HG03039 (cell line): ENCODE data around the gene ZNF747.

Source experiments
- ATAC-seq: cut with Tn5 transposase; IDR thresholded peaks from one replicate; pipeline ENCODE4 v1.9.1; 2021; ENCODE audit warnings: mild to moderate bottlenecking, moderate library complexity; ENCODE audit not compliant: unreplicated experiment

Gene ZNF747

GRCh38 chr16:30519120-30520049 lies 15.3 kb downstream of the ZNF747 start:
- ATAC-seq = no peak

GRCh38 chr16:30518552-30518951 lies 16.1 kb downstream of the ZNF747 start:
- no peak for ATAC-seq

- no peak for ATAC-seq
Observed at GRCh38 chr16:30515275-30515674, 19.4 kb downstream of the ZNF747 start.

GRCh38 chr16:30511509-30511908 lies 23.1 kb downstream of the ZNF747 start:
- ATAC-seq = no peak

GRCh38 chr16:30510376-30510938 lies 24.2 kb downstream of the ZNF747 start:
- ATAC-seq = no peak

GRCh38 chr16:30509081-30509765 lies 25.4 kb downstream of the ZNF747 start:
- no peak for ATAC-seq

GRCh38 chr16:30503403-30504296 lies 31.0 kb downstream of the ZNF747 start:
- no peak for ATAC-seq

- no peak for ATAC-seq
Observed at GRCh38 chr16:30499284-30499683, 35.4 kb downstream of the ZNF747 start.

GRCh38 chr16:30494709-30495108 lies 39.9 kb downstream of the ZNF747 start:
- no peak for ATAC-seq

- no peak for ATAC-seq
Observed at GRCh38 chr16:30493941-30494488, 40.6 kb downstream of the ZNF747 start.

- no peak for ATAC-seq
Observed at GRCh38 chr16:30491744-30492308, 42.8 kb downstream of the ZNF747 start.

- no peak for ATAC-seq
Observed at GRCh38 chr16:30491229-30491628, 43.4 kb downstream of the ZNF747 start.

GRCh38 chr16:30490210-30490609 lies 44.4 kb downstream of the ZNF747 start:
- no peak for ATAC-seq

GRCh38 chr16:30488764-30489605 lies 45.7 kb downstream of the ZNF747 start:
- no peak for ATAC-seq

- no peak for ATAC-seq
Observed at GRCh38 chr16:30485818-30486436, 48.7 kb downstream of the ZNF747 start.

GRCh38 chr16:30484887-30485286 lies 49.8 kb downstream of the ZNF747 start:
- ATAC-seq = no peak

- no peak for ATAC-seq
Observed at GRCh38 chr16:30482366-30482765, 52.3 kb downstream of the ZNF747 start.

- no peak for ATAC-seq
Observed at GRCh38 chr16:30481381-30481780, 53.3 kb downstream of the ZNF747 start.
